PC-9 (cell line): ENCODE measurements around the gene PDE4D. TPM values are rescaled to one million over a fixed set of nuclear protein-coding genes. Genes with fewer than 3 reads are reported as not detected.

Source experiments
- BruUV-seq: library from RNA; stranded (reverse); fragments of 400-500 nt; replicated peaks from 2 replicates; lab custom pipeline; 2021; lab: Mats Ljungman, UMichigan
- CTCF ChIA-PET: fragments of 300-600 bp; sonication (Branson Sonifier 250); formaldehyde crosslinking; loops from one replicate; lab custom pipeline; 2022; ENCODE audit warnings: antibody characterized with exemption; lab: Charles Lee
- POLR2A ChIA-PET: fragments of 300-600 bp; sonication (Branson Sonifier 250); formaldehyde crosslinking; loops from one replicate; lab custom pipeline; 2022; ENCODE audit warnings: antibody characterized with exemption; ENCODE audit not compliant: unreplicated experiment; lab: Charles Lee
- DNase-seq, 2 experiments: peaks; one replicate each; pipeline versions ENCODE4 v3.0.0 to v3.0.0-alpha.2; 2015 to 2022; ENCODE audit warnings: mixed read lengths in 1 of 2
- H2AFZ ChIP-seq: fragments of 200-600 bp; sonication (generic); 2 replicates; pipeline ENCODE4 v1.8.1; 2017; ENCODE audit warnings: antibody characterized with exemption
- H3F3A ChIP-seq: fragments of 200-600 bp; sonication (generic); 2 replicates; pipeline ENCODE4 v1.8.1; 2017; ENCODE audit warnings: antibody characterized with exemption, mild to moderate bottlenecking, low read depth; ENCODE audit not compliant: insufficient read depth
- H3K27ac ChIP-seq: fragments of 200-600 bp; sonication (generic); 2 replicates; pipeline ENCODE4 v1.6.1; 2016; ENCODE audit warnings: mixed run types
- H3K27me3 ChIP-seq: fragments of 200-600 bp; sonication (generic); 2 replicates; pipeline ENCODE4 v1.6.1; 2016; ENCODE audit warnings: low read depth, mixed run types; ENCODE audit not compliant: insufficient read depth
- H3K36me3 ChIP-seq: fragments of 200-600 bp; sonication (generic); 2 replicates; pipeline ENCODE4 v1.6.1; 2016; ENCODE audit warnings: low read depth, mixed run types
- H3K4me1 ChIP-seq: fragments of 200-600 bp; sonication (generic); replicated peaks from 2 replicates; pipeline ENCODE4 v1.6.1; 2016; ENCODE audit warnings: mixed run types; ENCODE audit not compliant: insufficient read depth
- H3K4me2 ChIP-seq: fragments of 200-600 bp; sonication (generic); 2 replicates; pipeline ENCODE4 v1.6.1; 2017; ENCODE audit warnings: mixed run types
- H3K4me3 ChIP-seq: fragments of 200-600 bp; sonication (generic); 2 replicates; pipeline ENCODE4 v1.6.1; 2016; ENCODE audit warnings: mixed run types
- H3K79me2 ChIP-seq: fragments of 200-600 bp; sonication (generic); 2 replicates; pipeline ENCODE4 v1.6.1; 2017; ENCODE audit warnings: low read depth, mixed run types
- H3K9me2 ChIP-seq: fragments of 200-600 bp; sonication (generic); 2 replicates; pipeline ENCODE4 v1.8.1; 2017; ENCODE audit warnings: mild to moderate bottlenecking; ENCODE audit not compliant: insufficient read depth
- H3K9me3 ChIP-seq: fragments of 200-600 bp; sonication (generic); 2 replicates; pipeline ENCODE4 v1.8.1; 2016; ENCODE audit warnings: low read depth; ENCODE audit not compliant: insufficient read depth
- H4K20me1 ChIP-seq: fragments of 200-600 bp; sonication (generic); 2 replicates; pipeline ENCODE4 v1.8.1; 2017; ENCODE audit not compliant: insufficient read depth
- EZH2 ChIP-seq: fragments of 200-600 bp; sonication (generic); IDR thresholded peaks from 2 replicates; pipeline ENCODE4 v1.8.0; 2017; ENCODE audit warnings: antibody characterized with exemption, low read depth
- intact Hi-C: fragments of 100-400 bp; cut with micrococcal nuclease; formaldehyde crosslinking; loops from one replicate; pipeline ENCODE4 v1.10.0; 2022; ENCODE audit not compliant: unreplicated experiment
- total RNA-seq: library from RNA; stranded (reverse); gene quantifications from 2 replicates; pipeline ENCODE4 v1.2.3, GENCODE V29; 2021
- TF ChIP-seq, protein P1 (sequence below): fragments of 200-600 bp; sonication (generic); conservative IDR thresholded peaks from 2 replicates; pipeline ENCODE4 v1.6.1; 2017; ENCODE audit warnings: mixed run types, antibody characterized with exemption, mild to moderate bottlenecking, moderate library complexity

The PDE4D gene
- total RNA-seq, 1 experiment from 2014 or later, result 9.8 TPM

DNA sequence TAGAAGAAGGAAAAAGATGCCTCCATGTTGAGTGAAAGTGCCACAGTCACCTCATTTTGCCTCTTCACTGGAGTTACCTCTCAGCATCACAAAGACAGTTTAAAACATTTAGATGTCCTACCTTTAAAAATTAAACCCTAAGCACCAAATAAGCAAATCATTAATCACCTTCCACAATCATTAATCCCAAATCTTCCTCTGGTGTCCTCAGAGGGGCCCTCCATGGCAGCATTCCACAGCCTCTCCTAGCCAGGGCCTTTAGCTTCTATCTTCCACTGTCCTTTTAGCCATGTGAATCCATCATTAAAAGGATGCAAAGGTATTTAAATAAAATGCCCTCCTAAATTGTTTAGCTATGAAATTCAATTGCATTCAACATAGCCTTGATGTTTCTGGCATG lies 310.8 kb downstream of the PDE4D start:
- intact Hi-C loops, result no loop called here
- no peaks in the 10 kb centered on the region for H3F3A ChIP-seq
- BruUV-seq, result no TSS peak
- no peaks in the 10 kb centered on the region for H3K27me3 ChIP-seq
- H3K9me2 ChIP-seq, result no peaks in the 10 kb centered on the region
- H3K4me2 ChIP-seq, result no peak overlapping the region
- no peaks in the 10 kb centered on the region for H4K20me1 ChIP-seq
- H3K36me3 ChIP-seq, result no peaks in the 10 kb centered on the region
- ChIA-PET POLR2A (no interaction called here), CTCF (no interaction called here)
- no peak overlapping the region for H2AFZ ChIP-seq
- no peaks in the 10 kb centered on the region for H3K9me3 ChIP-seq
- no peak overlapping the region for H3K4me3 ChIP-seq
- H3K27ac ChIP-seq, result no peak overlapping the region
- DNase-seq, result no peak
- H3K4me1 ChIP-seq, result no peaks in the 10 kb centered on the region
- TF ChIP-seq, protein P1, sequence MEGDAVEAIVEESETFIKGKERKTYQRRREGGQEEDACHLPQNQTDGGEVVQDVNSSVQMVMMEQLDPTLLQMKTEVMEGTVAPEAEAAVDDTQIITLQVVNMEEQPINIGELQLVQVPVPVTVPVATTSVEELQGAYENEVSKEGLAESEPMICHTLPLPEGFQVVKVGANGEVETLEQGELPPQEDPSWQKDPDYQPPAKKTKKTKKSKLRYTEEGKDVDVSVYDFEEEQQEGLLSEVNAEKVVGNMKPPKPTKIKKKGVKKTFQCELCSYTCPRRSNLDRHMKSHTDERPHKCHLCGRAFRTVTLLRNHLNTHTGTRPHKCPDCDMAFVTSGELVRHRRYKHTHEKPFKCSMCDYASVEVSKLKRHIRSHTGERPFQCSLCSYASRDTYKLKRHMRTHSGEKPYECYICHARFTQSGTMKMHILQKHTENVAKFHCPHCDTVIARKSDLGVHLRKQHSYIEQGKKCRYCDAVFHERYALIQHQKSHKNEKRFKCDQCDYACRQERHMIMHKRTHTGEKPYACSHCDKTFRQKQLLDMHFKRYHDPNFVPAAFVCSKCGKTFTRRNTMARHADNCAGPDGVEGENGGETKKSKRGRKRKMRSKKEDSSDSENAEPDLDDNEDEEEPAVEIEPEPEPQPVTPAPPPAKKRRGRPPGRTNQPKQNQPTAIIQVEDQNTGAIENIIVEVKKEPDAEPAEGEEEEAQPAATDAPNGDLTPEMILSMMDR, result no peak
- TF ChIP-seq EZH2, result no peak
- no peaks in the 10 kb centered on the region for H3K79me2 ChIP-seq

DNA sequence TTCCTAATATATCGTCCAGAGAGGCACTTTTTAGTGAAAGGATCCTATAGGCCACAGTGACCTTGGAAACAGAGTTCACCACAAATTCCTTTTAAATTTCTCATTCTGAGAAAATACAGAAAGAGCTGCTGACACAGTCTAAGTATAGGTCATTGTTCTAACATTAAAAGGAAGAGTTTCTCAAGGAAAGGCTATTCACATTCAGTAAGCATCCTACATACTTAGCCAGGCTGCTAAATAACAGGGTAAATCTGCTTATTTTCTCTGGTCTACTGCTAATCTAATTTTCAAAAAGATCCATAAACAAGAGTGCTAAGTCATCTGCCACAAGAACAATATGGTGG lies 313.7 kb downstream of the PDE4D start:
- Histone ChIP-seq H3K4me2 (no peak overlapping the region), H3K79me2 (no peaks in the 10 kb centered on the region), H2AFZ (no peak overlapping the region), H3K9me3 (no peaks in the 10 kb centered on the region), H3K4me3 (no peak overlapping the region), H4K20me1 (no peaks in the 10 kb centered on the region), H3K9me2 (no peaks in the 10 kb centered on the region), H3F3A (no peaks in the 10 kb centered on the region), H3K27ac (no peak overlapping the region), H3K4me1 (no peaks in the 10 kb centered on the region), H3K27me3 (no peaks in the 10 kb centered on the region), H3K36me3 (no peaks in the 10 kb centered on the region)
- BruUV-seq, result no TSS peak
- ChIA-PET CTCF (no interaction called here), POLR2A (no interaction called here)
- intact Hi-C loops, result no loop called here
- DNase-seq, result no peak
- no peak for TF ChIP-seq EZH2
- TF ChIP-seq, protein P1, result no peak

DNA sequence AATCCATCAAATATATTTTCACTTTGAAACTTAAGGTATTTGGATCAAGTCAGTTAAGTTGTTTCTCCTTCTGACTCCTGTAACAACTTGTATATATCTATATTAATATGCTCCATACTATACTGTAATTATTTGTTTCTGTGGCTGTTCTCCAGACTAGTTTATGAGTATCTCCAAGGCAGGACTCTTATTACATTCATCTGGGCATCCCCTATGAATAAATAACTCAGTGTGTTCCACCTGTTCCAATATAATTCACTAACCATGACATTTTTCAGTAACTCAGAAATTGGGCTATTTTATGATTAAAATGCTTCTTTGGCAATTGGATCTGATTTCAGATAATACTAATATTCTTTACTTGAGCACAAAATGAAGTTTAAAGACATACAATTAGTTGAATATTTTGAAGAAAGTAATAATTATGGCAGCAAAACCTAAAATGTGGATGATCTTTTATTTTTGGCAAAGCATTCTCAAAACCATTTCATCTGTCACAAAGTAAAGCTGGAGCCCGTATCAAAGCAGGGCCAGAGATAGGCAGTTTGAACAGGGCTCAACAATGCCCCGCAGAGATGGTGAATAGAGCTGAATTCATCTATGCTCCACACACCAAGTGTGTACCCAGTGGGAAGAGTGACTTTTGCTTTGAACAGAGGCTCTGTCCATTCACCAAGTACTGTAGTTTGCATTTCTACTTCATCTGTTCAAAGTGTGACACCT lies 314.3 kb downstream of the PDE4D start:
- no peak for DNase-seq
- H4K20me1 ChIP-seq, result no peaks in the 10 kb centered on the region
- BruUV-seq, result no TSS peak
- no peaks in the 10 kb centered on the region for H3K9me2 ChIP-seq
- no peaks in the 10 kb centered on the region for H3K79me2 ChIP-seq
- H3K27ac ChIP-seq, result no peak overlapping the region
- H3F3A ChIP-seq, result no peaks in the 10 kb centered on the region
- no peaks in the 10 kb centered on the region for H3K9me3 ChIP-seq
- no peaks in the 10 kb centered on the region for H3K27me3 ChIP-seq
- TF ChIP-seq, protein P1, result no peak
- TF ChIP-seq EZH2, result no peak
- POLR2A ChIA-PET, result no interaction called here
- no peak overlapping the region for H3K4me2 ChIP-seq
- CTCF ChIA-PET, result no interaction called here
- intact Hi-C loops, result no loop called here
- H3K36me3 ChIP-seq, result no peaks in the 10 kb centered on the region
- H2AFZ ChIP-seq, result no peak overlapping the region
- no peak overlapping the region for H3K4me3 ChIP-seq
- H3K4me1 ChIP-seq, result no peaks in the 10 kb centered on the region
